Measurements from ENCODE around the gene MLLT3.

DNA sequence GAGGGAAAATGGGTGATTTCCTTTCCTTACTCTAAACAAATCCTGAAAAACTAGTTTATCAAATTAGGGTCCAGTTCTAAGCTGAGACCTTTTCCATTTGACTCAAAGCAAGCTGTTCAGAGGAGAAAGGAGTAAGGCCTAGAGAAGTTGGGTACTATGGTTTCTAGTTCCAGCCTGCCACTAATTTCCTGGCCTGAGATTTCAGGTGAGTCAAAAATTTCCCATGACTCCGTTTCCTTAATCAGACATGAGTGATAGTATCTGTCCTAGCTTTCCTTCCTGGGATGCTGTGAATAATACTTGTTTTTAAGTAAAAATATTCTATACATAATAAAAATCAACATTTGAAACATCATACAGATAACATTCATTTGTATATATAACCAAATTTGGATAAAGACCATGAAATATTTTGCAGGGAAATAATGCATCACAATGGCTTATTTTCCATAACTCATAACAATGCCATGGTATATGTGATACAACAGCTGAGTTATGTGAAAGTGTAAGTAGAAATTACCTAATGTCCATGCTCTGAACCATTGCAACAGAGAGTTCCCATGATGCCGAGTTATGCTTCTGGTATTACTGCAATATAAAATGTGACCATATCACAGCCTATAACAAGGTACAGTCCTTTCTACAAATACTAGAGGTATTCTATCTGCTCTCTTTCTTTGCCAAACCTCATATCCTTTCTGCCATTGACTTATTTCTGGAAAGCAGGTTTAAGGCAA, 142.7 kb downstream of the MLLT3 start:
- TF ChIP-seq, protein P1, sequence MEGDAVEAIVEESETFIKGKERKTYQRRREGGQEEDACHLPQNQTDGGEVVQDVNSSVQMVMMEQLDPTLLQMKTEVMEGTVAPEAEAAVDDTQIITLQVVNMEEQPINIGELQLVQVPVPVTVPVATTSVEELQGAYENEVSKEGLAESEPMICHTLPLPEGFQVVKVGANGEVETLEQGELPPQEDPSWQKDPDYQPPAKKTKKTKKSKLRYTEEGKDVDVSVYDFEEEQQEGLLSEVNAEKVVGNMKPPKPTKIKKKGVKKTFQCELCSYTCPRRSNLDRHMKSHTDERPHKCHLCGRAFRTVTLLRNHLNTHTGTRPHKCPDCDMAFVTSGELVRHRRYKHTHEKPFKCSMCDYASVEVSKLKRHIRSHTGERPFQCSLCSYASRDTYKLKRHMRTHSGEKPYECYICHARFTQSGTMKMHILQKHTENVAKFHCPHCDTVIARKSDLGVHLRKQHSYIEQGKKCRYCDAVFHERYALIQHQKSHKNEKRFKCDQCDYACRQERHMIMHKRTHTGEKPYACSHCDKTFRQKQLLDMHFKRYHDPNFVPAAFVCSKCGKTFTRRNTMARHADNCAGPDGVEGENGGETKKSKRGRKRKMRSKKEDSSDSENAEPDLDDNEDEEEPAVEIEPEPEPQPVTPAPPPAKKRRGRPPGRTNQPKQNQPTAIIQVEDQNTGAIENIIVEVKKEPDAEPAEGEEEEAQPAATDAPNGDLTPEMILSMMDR (IDR thresholded peaks at IDR 0.05), result no peak
- TF ChIP-seq POLR2A (IDR thresholded peaks at IDR 0.05), result no peak
- no peak for TF ChIP-seq EP300 (IDR thresholded peaks at IDR 0.05)
